Measurements from ENCODE around the gene C4orf50.

C4orf50 gene

GRCh38 chr4:5912614-5913019, 105.6 kb downstream of the C4orf50 start:
- no peak overlapping the region for H3K4me3 Mint-ChIP-seq
- peaks cover 20% of the 10 kb centered on the region for H3K27me3 Mint-ChIP-seq (ENCODE audit: low read depth, poor library complexity)
- H3K27ac Mint-ChIP-seq, result no peak overlapping the region
- H3K36me3 Mint-ChIP-seq (ENCODE audit: low read depth), result no peaks in the 10 kb centered on the region
- DNase-seq, result no peak
- peaks cover 10% of the 10 kb centered on the region for H3K4me1 Mint-ChIP-seq
- peaks cover 40% of the 10 kb centered on the region for H3K9me3 Mint-ChIP-seq
- TF ChIP-seq CTCF (IDR thresholded peaks at IDR 0.05), result no peak

GRCh38 chr4:5908876-5909427, 109.3 kb downstream of the C4orf50 start:
- H3K9me3 Mint-ChIP-seq, result peaks cover 41% of the 10 kb centered on the region
- H3K27ac Mint-ChIP-seq, result no peak overlapping the region
- H3K36me3 Mint-ChIP-seq (ENCODE audit: low read depth), result no peaks in the 10 kb centered on the region
- H3K27me3 Mint-ChIP-seq (ENCODE audit: low read depth, poor library complexity), result peaks cover 38% of the 10 kb centered on the region
- no peak overlapping the region for H3K4me3 Mint-ChIP-seq
- TF ChIP-seq CTCF (IDR thresholded peaks at IDR 0.05), result no peak
- H3K4me1 Mint-ChIP-seq, result peaks cover 5% of the 10 kb centered on the region
- DNase-seq, result no peak

GRCh38 chr4:5906191-5906590, 112.0 kb downstream of the C4orf50 start:
- Mint-ChIP-seq H3K9me3 (peaks cover 27% of the 10 kb centered on the region), H3K36me3 (ENCODE audit: low read depth) (no peaks in the 10 kb centered on the region)

GRCh38 chr4:5905714-5906113, 112.5 kb downstream of the C4orf50 start:
- Mint-ChIP-seq H3K27ac (no peak overlapping the region), H3K27me3 (ENCODE audit: low read depth, poor library complexity) (peaks cover 58% of the 10 kb centered on the region), H3K4me3 (no peak overlapping the region), H3K36me3 (ENCODE audit: low read depth) (no peaks in the 10 kb centered on the region), H3K4me1 (peaks cover 5% of the 10 kb centered on the region), H3K9me3 (peaks cover 25% of the 10 kb centered on the region)
- DNase-seq, result no peak
- TF ChIP-seq CTCF (IDR thresholded peaks at IDR 0.05), result no peak

More at GRCh38 chr4:5906191-5906590, 112.0 kb downstream of the C4orf50 start:
- Mint-ChIP-seq H3K4me1 (peaks cover 5% of the 10 kb centered on the region), H3K4me3 (no peak overlapping the region), H3K27ac (no peak overlapping the region), H3K27me3 (ENCODE audit: low read depth, poor library complexity) (peaks cover 54% of the 10 kb centered on the region)
- no peak for DNase-seq
- no peak for TF ChIP-seq CTCF (IDR thresholded peaks at IDR 0.05)

GRCh38 chr4:5900844-5901243, 117.4 kb downstream of the C4orf50 start:
- Mint-ChIP-seq H3K27ac (no peak overlapping the region), H3K27me3 (ENCODE audit: low read depth, poor library complexity) (peaks cover 81% of the 10 kb centered on the region), H3K4me3 (no peak overlapping the region), H3K36me3 (ENCODE audit: low read depth) (no peaks in the 10 kb centered on the region), H3K9me3 (peaks cover 20% of the 10 kb centered on the region), H3K4me1 (peaks cover under 1% of the 10 kb centered on the region)
- DNase-seq, result no peak
- TF ChIP-seq CTCF (IDR thresholded peaks at IDR 0.05), result no peak

GRCh38 chr4:5899881-5900280, 118.3 kb downstream of the C4orf50 start:
- Mint-ChIP-seq H3K36me3 (ENCODE audit: low read depth) (no peaks in the 10 kb centered on the region), H3K4me1 (peaks cover 2% of the 10 kb centered on the region), H3K27ac (no peak overlapping the region), H3K27me3 (ENCODE audit: low read depth, poor library complexity) (peaks cover 82% of the 10 kb centered on the region), H3K4me3 (no peak overlapping the region), H3K9me3 (peaks cover 20% of the 10 kb centered on the region)
- DNase-seq, result no peak
- no peak for TF ChIP-seq CTCF (IDR thresholded peaks at IDR 0.05)

Data from nephron progenitor cell (in vitro differentiated cells).